HL-60 (cell line): ENCODE results near the gene SEZ6L2.

Source experiments
- GABPA ChIP-seq: IDR thresholded peaks from 2 replicates; pipeline ENCODE4 v1.6.1; 2012; ENCODE audit warnings: low read depth
- POLR2AphosphoS5 ChIP-seq: IDR thresholded peaks from 2 replicates; pipeline ENCODE4 v1.6.1; 2012; ENCODE audit warnings: low read depth
- TF ChIP-seq, protein P1 (sequence below): IDR thresholded peaks from one replicate; pipeline ENCODE4 v1.5.1; 2011; ENCODE audit warnings: low read length, control low read depth, inconsistent platforms; ENCODE audit not compliant: insufficient read depth

DNA sequence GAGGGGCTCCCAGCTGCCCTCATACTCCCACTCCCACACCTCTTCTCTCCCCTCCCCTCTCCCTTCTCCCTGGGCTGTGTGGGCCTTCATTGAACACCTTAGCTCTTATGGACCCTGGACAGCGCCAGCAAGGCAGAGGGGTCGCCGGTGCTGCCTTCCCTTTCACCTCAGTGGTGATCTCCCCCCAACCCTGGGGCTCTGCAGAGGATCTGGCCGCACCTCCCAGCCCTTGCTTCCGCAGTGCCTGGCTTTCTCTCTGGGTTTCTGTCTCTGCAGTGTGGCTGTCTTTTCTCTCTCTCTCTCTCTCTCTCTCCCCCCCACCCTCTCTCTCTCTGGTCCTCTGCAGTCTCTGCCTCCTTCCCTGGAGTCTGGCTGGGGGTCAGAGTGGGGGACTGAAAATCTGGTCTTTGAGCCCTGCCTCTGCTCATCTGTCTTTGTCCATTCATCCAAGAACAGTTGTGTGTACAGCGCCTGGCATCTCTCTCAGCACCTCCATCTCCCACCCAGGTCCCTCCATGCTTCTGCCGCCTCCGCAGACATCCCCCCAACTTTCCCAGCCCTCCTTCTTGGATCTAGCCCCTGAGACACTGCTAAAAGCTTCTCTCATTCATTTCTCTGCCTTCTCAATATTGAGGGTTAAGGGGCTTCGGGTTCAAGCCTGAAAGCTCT, 1.1 kb downstream of the SEZ6L2 start:
- TF ChIP-seq GABPA (no peak), POLR2AphosphoS5 (no peak)
- TF ChIP-seq, protein P1, sequence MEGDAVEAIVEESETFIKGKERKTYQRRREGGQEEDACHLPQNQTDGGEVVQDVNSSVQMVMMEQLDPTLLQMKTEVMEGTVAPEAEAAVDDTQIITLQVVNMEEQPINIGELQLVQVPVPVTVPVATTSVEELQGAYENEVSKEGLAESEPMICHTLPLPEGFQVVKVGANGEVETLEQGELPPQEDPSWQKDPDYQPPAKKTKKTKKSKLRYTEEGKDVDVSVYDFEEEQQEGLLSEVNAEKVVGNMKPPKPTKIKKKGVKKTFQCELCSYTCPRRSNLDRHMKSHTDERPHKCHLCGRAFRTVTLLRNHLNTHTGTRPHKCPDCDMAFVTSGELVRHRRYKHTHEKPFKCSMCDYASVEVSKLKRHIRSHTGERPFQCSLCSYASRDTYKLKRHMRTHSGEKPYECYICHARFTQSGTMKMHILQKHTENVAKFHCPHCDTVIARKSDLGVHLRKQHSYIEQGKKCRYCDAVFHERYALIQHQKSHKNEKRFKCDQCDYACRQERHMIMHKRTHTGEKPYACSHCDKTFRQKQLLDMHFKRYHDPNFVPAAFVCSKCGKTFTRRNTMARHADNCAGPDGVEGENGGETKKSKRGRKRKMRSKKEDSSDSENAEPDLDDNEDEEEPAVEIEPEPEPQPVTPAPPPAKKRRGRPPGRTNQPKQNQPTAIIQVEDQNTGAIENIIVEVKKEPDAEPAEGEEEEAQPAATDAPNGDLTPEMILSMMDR = no peak
